Measurements from ENCODE around the gene ATP6V1F.

The ATP6V1F gene

GRCh38 chr7:128903621-128904361, 41.1 kb downstream of the ATP6V1F start:
- H3K4me3 ChIP-seq (ENCODE audit: low read depth, low read length) = no peak overlapping the region
- DNase-seq (ENCODE audit: low read depth) = no peak
- in situ Hi-C loops (cut with HindIII; ENCODE audit: low sequenced_read_pairs) = no loop called here
- TF ChIP-seq CTCF (IDR thresholded peaks at IDR 0.05; ENCODE audit: low read depth, low read length, missing control alignments) = no peak

- peak; percentile 28 for DNase-seq (ENCODE audit: low read depth)
- H3K4me3 ChIP-seq (ENCODE audit: low read depth, low read length) = no peak overlapping the region
- peak; percentile 59 for TF ChIP-seq CTCF (IDR thresholded peaks at IDR 0.05; ENCODE audit: low read depth, low read length, missing control alignments)
- in situ Hi-C loops (cut with HindIII; ENCODE audit: low sequenced_read_pairs) = no loop called here
These were observed 41.9 kb downstream of the ATP6V1F start for GRCh38 chr7:128904381-128905197.

- DNase-seq (ENCODE audit: low read depth) = no peak
- in situ Hi-C loops (cut with HindIII; ENCODE audit: low sequenced_read_pairs) = no loop called here
- no peak overlapping the region for H3K4me3 ChIP-seq (ENCODE audit: low read depth, low read length)
- no peak for TF ChIP-seq CTCF (IDR thresholded peaks at IDR 0.05; ENCODE audit: low read depth, low read length, missing control alignments)
These were observed 43.5 kb downstream of the ATP6V1F start for GRCh38 chr7:128906001-128906765.

- TF ChIP-seq CTCF (IDR thresholded peaks at IDR 0.05; ENCODE audit: low read depth, low read length, missing control alignments) = no peak
- no peak for DNase-seq (ENCODE audit: low read depth)
- H3K4me3 ChIP-seq (ENCODE audit: low read depth, low read length) = no peak overlapping the region
- in situ Hi-C loops (cut with HindIII; ENCODE audit: low sequenced_read_pairs) = no loop called here
These were observed 44.3 kb downstream of the ATP6V1F start for GRCh38 chr7:128906766-128907559.

GRCh38 chr7:128908750-128909624, 46.3 kb downstream of the ATP6V1F start:
- no peak for TF ChIP-seq CTCF (IDR thresholded peaks at IDR 0.05; ENCODE audit: low read depth, low read length, missing control alignments)
- in situ Hi-C loops (cut with HindIII; ENCODE audit: low sequenced_read_pairs) = no loop called here
- peak overlapping the region; percentile 28 for H3K4me3 ChIP-seq (ENCODE audit: low read depth, low read length)
- no peak for DNase-seq (ENCODE audit: low read depth)
